ENCODE results near the gene GALNT14.
"Not testable (repeated sequence)": the region's sequence is repeated elsewhere in the genome, so short reads cannot be mapped to it uniquely, and the experiment has no call there.

Gene GALNT14

GRCh38 chr2:30934066-30934465 lies 204.2 kb downstream of the GALNT14 start:
- DNase-seq: no peak

GRCh38 chr2:30933496-30933895 lies 204.7 kb downstream of the GALNT14 start:
- DNase-seq: no peak

GRCh38 chr2:30932870-30933269 lies 205.4 kb downstream of the GALNT14 start:
- no peak for DNase-seq

- DNase-seq: no peak
Measured at GRCh38 chr2:30931841-30932407, 206.3 kb downstream of the GALNT14 start.

- DNase-seq: no peak
Measured at GRCh38 chr2:30930716-30931115, 207.5 kb downstream of the GALNT14 start.

GRCh38 chr2:30927465-30928075 lies 210.7 kb downstream of the GALNT14 start:
- DNase-seq: no peak

GRCh38 chr2:30926606-30927005 lies 211.6 kb downstream of the GALNT14 start:
- DNase-seq: no peak

- no peak for DNase-seq
Measured at GRCh38 chr2:30923623-30924022, 214.6 kb downstream of the GALNT14 start.

- no peak for DNase-seq
Measured at GRCh38 chr2:30920511-30920910, 217.7 kb downstream of the GALNT14 start.

GRCh38 chr2:30915486-30915885 lies 222.8 kb downstream of the GALNT14 start:
- peak; percentile 17 for DNase-seq

- DNase-seq: no peak
Measured at GRCh38 chr2:30914456-30914855, 223.8 kb downstream of the GALNT14 start.

- DNase-seq: no peak
Measured at GRCh38 chr2:30912056-30912455, 226.2 kb downstream of the GALNT14 start.

GRCh38 chr2:30911327-30911726 lies 226.9 kb downstream of the GALNT14 start:
- DNase-seq: no peak

- no peak for DNase-seq
Measured at GRCh38 chr2:30910686-30911085, 227.6 kb downstream of the GALNT14 start.

- not testable (repeated sequence) for DNase-seq
Measured at GRCh38 chr2:30904437-30904836, 233.8 kb downstream of the GALNT14 start.

GRCh38 chr2:30903326-30903725 lies 234.9 kb downstream of the GALNT14 start:
- no peak for DNase-seq

- no peak for DNase-seq
Measured at GRCh38 chr2:30900381-30900780, 237.9 kb downstream of the GALNT14 start.

- no peak for DNase-seq
Measured at GRCh38 chr2:30899516-30900054, 238.7 kb downstream of the GALNT14 start.

GRCh38 chr2:30897539-30897938 lies 240.7 kb downstream of the GALNT14 start:
- DNase-seq: no peak

GRCh38 chr2:30894498-30895119 lies 243.6 kb downstream of the GALNT14 start:
- DNase-seq: no peak

GRCh38 chr2:30888852-30889409 lies 249.3 kb downstream of the GALNT14 start:
- no peak for DNase-seq

- no peak for DNase-seq
Measured at GRCh38 chr2:30886080-30886479, 252.2 kb downstream of the GALNT14 start.

- DNase-seq: no peak
Measured at GRCh38 chr2:30883822-30884221, 254.4 kb downstream of the GALNT14 start.

GRCh38 chr2:30883184-30883583 lies 255.1 kb downstream of the GALNT14 start:
- no peak for DNase-seq

Measured in fibroblast of skin of back (primary cell).